Mesendoderm (in vitro differentiated cells): ENCODE results near the gene PLEKHG4B. TPM values are rescaled to one million over a fixed set of nuclear protein-coding genes. Genes with fewer than 3 reads are reported as not detected.
A peak's percentile ranks its signal among the peaks of the same experiment; 100 is the strongest.
"Not testable (repeated sequence)": the region's sequence is repeated elsewhere in the genome, so short reads cannot be mapped to it uniquely, and the experiment has no call there.

ENCODE experiments used
- DNase-seq: peaks from one replicate; pipeline ENCODE4 v3.0.0; 2013
- H2AK5ac ChIP-seq: 2 replicates; pipeline ENCODE4 v1.6.1; 2013; ENCODE audit warnings: low read length, inconsistent platforms
- H2BK120ac ChIP-seq: 2 replicates; pipeline ENCODE4 v1.6.1; 2013; ENCODE audit warnings: low read depth, mild to moderate bottlenecking, low read length, moderate library complexity, mixed read lengths
- H2BK15ac ChIP-seq: replicated peaks from 2 replicates; pipeline ENCODE4 v1.6.1; 2013; ENCODE audit warnings: low read depth, mild to moderate bottlenecking, moderate library complexity
- H2BK5ac ChIP-seq: 2 replicates; pipeline ENCODE4 v1.6.1; 2013; ENCODE audit warnings: low read length, inconsistent platforms
- H3K18ac ChIP-seq: 2 replicates; pipeline ENCODE4 v1.6.1; 2013; ENCODE audit warnings: mild to moderate bottlenecking, low read length, mixed read lengths
- H3K23ac ChIP-seq: one replicate; pipeline ENCODE4 v1.6.1; 2013; ENCODE audit warnings: low read length
- H3K27ac ChIP-seq: 2 replicates; pipeline ENCODE4 v1.5.1; 2013; ENCODE audit warnings: low read depth, mild to moderate bottlenecking, inconsistent platforms, low read length, moderate library complexity
- H3K27me3 ChIP-seq: 2 replicates; pipeline ENCODE4 v1.6.1; 2013; ENCODE audit warnings: low read length, control low read depth, mild to moderate bottlenecking, inconsistent platforms; ENCODE audit not compliant: insufficient read depth, poor library complexity
- H3K36me3 ChIP-seq: 2 replicates; pipeline ENCODE4 v1.6.1; 2013; ENCODE audit warnings: low read length, inconsistent platforms; ENCODE audit not compliant: control insufficient read depth, insufficient read depth
- H3K4ac ChIP-seq: one replicate; pipeline ENCODE4 v1.6.1; 2013; ENCODE audit warnings: low read depth, mild to moderate bottlenecking, low read length, moderate library complexity
- H3K4me1 ChIP-seq: 2 replicates; pipeline ENCODE4 v1.6.1; 2013; ENCODE audit warnings: low read depth, low read length, inconsistent platforms; ENCODE audit not compliant: control insufficient read depth
- H3K4me2 ChIP-seq: 2 replicates; pipeline ENCODE4 v1.6.1; 2013; ENCODE audit warnings: low read length
- H3K4me3 ChIP-seq: 2 replicates; pipeline ENCODE4 v1.5.1; 2013; ENCODE audit warnings: mild to moderate bottlenecking, low read length
- H3K56ac ChIP-seq: one replicate; pipeline ENCODE4 v1.6.1; 2013; ENCODE audit warnings: low read length
- H3K79me1 ChIP-seq: 2 replicates; pipeline ENCODE4 v1.6.1; 2013; ENCODE audit warnings: low read length, inconsistent platforms
- H3K79me2 ChIP-seq: 2 replicates; pipeline ENCODE4 v1.6.1; 2013; ENCODE audit warnings: mild to moderate bottlenecking, low read length; ENCODE audit not compliant: control insufficient read depth, insufficient read depth
- H3K9ac ChIP-seq: 2 replicates; pipeline ENCODE4 v1.6.1; 2013; ENCODE audit warnings: low read length, inconsistent platforms
- H4K5ac ChIP-seq: one replicate; pipeline ENCODE4 v1.6.1; 2013; ENCODE audit warnings: low read length
- H4K8ac ChIP-seq: one replicate; pipeline ENCODE4 v1.6.1; 2013; ENCODE audit warnings: low read depth, mild to moderate bottlenecking, control low read depth, low read length, moderate library complexity
- WGBS: extraction: QIAGEN DNeasy Blood & Tissue Kit; methylation state at CpG from one replicate; pipeline ENCODE4 v1.1.7; 2013; ENCODE audit warnings: low lambda C conversion rate, missing lambda C conversion rate; ENCODE audit not compliant: insufficient coverage; ENCODE audit errors: extremely low coverage; 5-methylcytosine and 5-hydroxymethylcytosine counted together
- polyA plus RNA-seq, 2 experiments: library from polyadenylated mRNA; stranded (reverse); fragments of 200-250 nt; gene quantifications; one replicate each; pipeline ENCODE4 v1.2.3, GENCODE V29; 2013

Gene PLEKHG4B, protein sequence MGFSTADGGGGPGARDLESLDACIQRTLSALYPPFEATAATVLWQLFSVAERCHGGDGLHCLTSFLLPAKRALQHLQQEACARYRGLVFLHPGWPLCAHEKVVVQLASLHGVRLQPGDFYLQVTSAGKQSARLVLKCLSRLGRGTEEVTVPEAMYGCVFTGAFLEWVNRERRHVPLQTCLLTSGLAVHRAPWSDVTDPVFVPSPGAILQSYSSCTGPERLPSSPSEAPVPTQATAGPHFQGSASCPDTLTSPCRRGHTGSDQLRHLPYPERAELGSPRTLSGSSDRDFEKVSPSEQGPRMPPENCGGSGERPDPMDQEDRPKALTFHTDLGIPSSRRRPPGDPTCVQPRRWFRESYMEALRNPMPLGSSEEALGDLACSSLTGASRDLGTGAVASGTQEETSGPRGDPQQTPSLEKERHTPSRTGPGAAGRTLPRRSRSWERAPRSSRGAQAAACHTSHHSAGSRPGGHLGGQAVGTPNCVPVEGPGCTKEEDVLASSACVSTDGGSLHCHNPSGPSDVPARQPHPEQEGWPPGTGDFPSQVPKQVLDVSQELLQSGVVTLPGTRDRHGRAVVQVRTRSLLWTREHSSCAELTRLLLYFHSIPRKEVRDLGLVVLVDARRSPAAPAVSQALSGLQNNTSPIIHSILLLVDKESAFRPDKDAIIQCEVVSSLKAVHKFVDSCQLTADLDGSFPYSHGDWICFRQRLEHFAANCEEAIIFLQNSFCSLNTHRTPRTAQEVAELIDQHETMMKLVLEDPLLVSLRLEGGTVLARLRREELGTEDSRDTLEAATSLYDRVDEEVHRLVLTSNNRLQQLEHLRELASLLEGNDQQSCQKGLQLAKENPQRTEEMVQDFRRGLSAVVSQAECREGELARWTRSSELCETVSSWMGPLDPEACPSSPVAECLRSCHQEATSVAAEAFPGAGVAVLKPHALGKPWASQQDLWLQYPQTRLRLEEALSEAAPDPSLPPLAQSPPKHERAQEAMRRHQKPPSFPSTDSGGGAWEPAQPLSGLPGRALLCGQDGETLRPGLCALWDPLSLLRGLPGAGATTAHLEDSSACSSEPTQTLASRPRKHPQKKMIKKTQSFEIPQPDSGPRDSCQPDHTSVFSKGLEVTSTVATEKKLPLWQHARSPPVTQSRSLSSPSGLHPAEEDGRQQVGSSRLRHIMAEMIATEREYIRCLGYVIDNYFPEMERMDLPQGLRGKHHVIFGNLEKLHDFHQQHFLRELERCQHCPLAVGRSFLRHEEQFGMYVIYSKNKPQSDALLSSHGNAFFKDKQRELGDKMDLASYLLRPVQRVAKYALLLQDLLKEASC (N-terminal part only)
- polyA plus RNA-seq (2013, experiment 1 of 2) = 22.0 TPM
- 23.1 TPM for polyA plus RNA-seq (2013, experiment 2 of 2)

GRCh38 chr5:91556-92263 lies at the start of gene PLEKHG4B:
PLEKHG4B (plus strand) TSS chr5:92168; CDS start chr5:92232, 64 bp downstream.
- H3K4me3 ChIP-seq = peak within 1 kb of the TSS; percentile 65

DNA sequence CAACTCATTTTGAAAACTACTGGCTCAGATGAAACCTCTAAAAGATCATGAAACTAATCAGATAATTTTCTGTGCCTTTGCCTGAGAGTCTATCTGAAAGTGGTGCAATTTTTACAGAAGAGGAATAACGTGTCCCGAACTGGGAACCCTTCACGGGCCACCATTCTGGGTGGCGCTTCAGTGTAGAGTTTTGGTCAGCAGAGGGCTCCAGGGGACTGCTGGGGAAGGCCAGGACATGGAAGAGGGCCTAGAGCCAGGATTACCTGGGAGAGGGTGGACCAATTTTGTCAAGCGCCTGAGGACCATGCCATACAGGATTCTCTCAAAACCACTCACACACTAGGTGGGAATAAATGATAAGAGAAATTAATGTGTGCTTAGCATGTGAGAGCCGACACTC lies 49.7 kb upstream of the PLEKHG4B start:
- H3K4me2 ChIP-seq = no peak overlapping the region
- no peak overlapping the region for H3K9ac ChIP-seq
- H3K27me3 ChIP-seq = no peaks in the 10 kb centered on the region
- H3K23ac ChIP-seq = no peak overlapping the region
- no peak overlapping the region for H2BK120ac ChIP-seq
- H3K18ac ChIP-seq = no peak overlapping the region
- no peak overlapping the region for H2BK15ac ChIP-seq
- H4K5ac ChIP-seq = no peak overlapping the region
- no peak overlapping the region for H3K27ac ChIP-seq
- no peaks in the 10 kb centered on the region for H3K79me2 ChIP-seq
- no peak overlapping the region for H3K4ac ChIP-seq
- no peaks in the 10 kb centered on the region for H3K36me3 ChIP-seq
- H3K4me1 ChIP-seq = no peaks in the 10 kb centered on the region
- H2BK5ac ChIP-seq = no peak overlapping the region
- no peak overlapping the region for H4K8ac ChIP-seq
- DNase-seq = peak; percentile 49
- no peak overlapping the region for H3K56ac ChIP-seq
- H2AK5ac ChIP-seq = no peak overlapping the region
- H3K4me3 ChIP-seq = no peak overlapping the region
- WGBS = no CpG with 5 or more reads among the region's 6 CpGs
- no peaks in the 10 kb centered on the region for H3K79me1 ChIP-seq

More at GRCh38 chr5:91556-92263, at the start of gene PLEKHG4B:
- peak within 1 kb of the TSS; percentile 6 for H3K27ac ChIP-seq
- H3K4me1 ChIP-seq = peaks cover 4% of the 10 kb centered on the region
- WGBS = no CpG with 5 or more reads among the region's 57 CpGs
- H2BK5ac ChIP-seq = no peak within 1 kb of the TSS
- H4K5ac ChIP-seq = no peak within 1 kb of the TSS
- peak within 1 kb of the TSS; percentile 54 for H2AK5ac ChIP-seq
- H4K8ac ChIP-seq = no peak within 1 kb of the TSS
- peak within 1 kb of the TSS; percentile 59 for H3K23ac ChIP-seq
- H3K4me2 ChIP-seq = peak within 1 kb of the TSS; percentile 61
- H3K4ac ChIP-seq = peak within 1 kb of the TSS; percentile 71
- peak within 1 kb of the TSS; percentile 78 for H2BK120ac ChIP-seq
- peaks cover 12% of the 10 kb centered on the region for H3K79me1 ChIP-seq
- DNase-seq = peak; percentile 90
- H3K79me2 ChIP-seq = peaks cover 21% of the 10 kb centered on the region
- peak within 1 kb of the TSS; percentile 79 for H3K9ac ChIP-seq
- H2BK15ac ChIP-seq = no peak within 1 kb of the TSS
- no peaks in the 10 kb centered on the region for H3K36me3 ChIP-seq
- H3K27me3 ChIP-seq = no peaks in the 10 kb centered on the region
- H3K18ac ChIP-seq = peak within 1 kb of the TSS; percentile 65
- peak within 1 kb of the TSS; percentile 84 for H3K56ac ChIP-seq

DNA sequence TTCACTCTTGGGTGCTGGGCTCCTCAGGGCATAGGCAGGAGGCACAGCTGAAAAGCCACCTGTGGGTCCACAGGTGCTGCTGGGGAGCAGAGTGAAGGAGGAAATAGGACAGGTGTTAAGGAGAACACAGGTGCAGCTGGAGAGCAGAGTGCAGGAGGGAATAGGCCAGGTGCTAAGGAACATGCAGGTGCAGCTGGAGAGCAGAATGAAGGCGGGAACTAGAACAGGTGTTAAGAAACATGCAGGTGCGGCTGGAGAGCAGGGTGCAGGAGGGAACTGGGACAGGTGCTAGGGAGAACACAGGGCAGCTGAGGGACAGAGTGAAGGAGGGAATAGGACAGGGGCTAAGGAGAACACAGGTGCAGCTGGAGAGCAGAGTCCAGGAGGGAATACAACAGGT lies 43.8 kb upstream of the PLEKHG4B start:
- H3K18ac ChIP-seq = no peak overlapping the region
- no CpG with 5 or more reads among the region's 2 CpGs for WGBS
- H3K79me1 ChIP-seq = no peaks in the 10 kb centered on the region
- no peak overlapping the region for H3K23ac ChIP-seq
- H4K5ac ChIP-seq = no peak overlapping the region
- no peak overlapping the region for H2BK15ac ChIP-seq
- H3K4ac ChIP-seq = no peak overlapping the region
- no peak overlapping the region for H3K4me3 ChIP-seq
- H3K4me2 ChIP-seq = no peak overlapping the region
- H2BK5ac ChIP-seq = no peak overlapping the region
- no peaks in the 10 kb centered on the region for H3K4me1 ChIP-seq
- H3K79me2 ChIP-seq = no peaks in the 10 kb centered on the region
- no peak overlapping the region for H4K8ac ChIP-seq
- no peak overlapping the region for H2BK120ac ChIP-seq
- H3K27me3 ChIP-seq = peaks cover 5% of the 10 kb centered on the region
- DNase-seq = no peak
- H3K9ac ChIP-seq = no peak overlapping the region
- no peak overlapping the region for H3K56ac ChIP-seq
- H3K27ac ChIP-seq = no peak overlapping the region
- no peaks in the 10 kb centered on the region for H3K36me3 ChIP-seq
- H2AK5ac ChIP-seq = no peak overlapping the region

- H3K4me2 ChIP-seq, H3K18ac ChIP-seq, H3K9ac ChIP-seq, H3K4ac ChIP-seq, H2AK5ac ChIP-seq, H2BK120ac ChIP-seq, H3K4me1 ChIP-seq, H3K23ac ChIP-seq, H3K4me3 ChIP-seq, H3K36me3 ChIP-seq, H4K5ac ChIP-seq, H2BK5ac ChIP-seq, DNase-seq, H3K56ac ChIP-seq, H4K8ac ChIP-seq, H3K79me2 ChIP-seq, H2BK15ac ChIP-seq, H3K79me1 ChIP-seq, H3K27ac ChIP-seq, H3K27me3 ChIP-seq: not testable (repeated sequence)
- no CpG with 5 or more reads among the region's 5 CpGs for WGBS
These were observed 42.4 kb upstream of the PLEKHG4B start for GRCh38 chr5:49530-49929.

GRCh38 chr5:49953-50544 lies 41.9 kb upstream of the PLEKHG4B start:
- Histone ChIP-seq H3K4me2 (no peak overlapping the region), H3K9ac (no peak overlapping the region), H4K8ac (no peak overlapping the region), H3K27me3 (peaks cover 5% of the 10 kb centered on the region), H3K79me1 (no peaks in the 10 kb centered on the region), H2BK15ac (no peak overlapping the region), H2AK5ac (no peak overlapping the region), H3K23ac (no peak overlapping the region), H3K18ac (no peak overlapping the region), H3K56ac (no peak overlapping the region), H3K4ac (no peak overlapping the region), H3K27ac (no peak overlapping the region), H2BK120ac (no peak overlapping the region), H3K79me2 (no peaks in the 10 kb centered on the region), H3K4me3 (no peak overlapping the region), H3K36me3 (no peaks in the 10 kb centered on the region), H4K5ac (no peak overlapping the region), H2BK5ac (no peak overlapping the region), H3K4me1 (no peaks in the 10 kb centered on the region)
- 100% methylated on average over 7 of the region's 8 CpGs for WGBS
- no peak for DNase-seq
